Transverse colon (tissue), 4 donors: ENCODE results near the gene NABP2. TPM values are rescaled to one million over a fixed set of nuclear protein-coding genes. Genes with fewer than 3 reads are reported as not detected.

ENCODE experiments used
- DNase-seq: peaks from one replicate; pipeline ENCODE4 v3.0.0-alpha.2; 2019
- H3K27ac ChIP-seq, 4 donors: fragments of 200-600 bp; sonication (generic); 2 replicates each; pipeline ENCODE4 v1.5.1; 2016 to 2018; ENCODE audit warnings: inconsistent platforms in 4 of 4
- H3K27me3 ChIP-seq: fragments of 200-600 bp; sonication (generic); 2 replicates; pipeline ENCODE4 v1.5.1; 2017; ENCODE audit warnings: inconsistent platforms
- H3K36me3 ChIP-seq, 4 donors: fragments of 200-600 bp; sonication (generic); 2 replicates each; pipeline ENCODE4 v1.5.1; 2017 to 2019; ENCODE audit warnings: inconsistent platforms in 4 of 4
- H3K4me1 ChIP-seq, 4 donors: fragments of 200-600 bp; sonication (generic); 2 replicates each; pipeline ENCODE4 v1.5.1; 2017 to 2020; ENCODE audit warnings: inconsistent platforms in 4 of 4
- H3K4me3 ChIP-seq, 4 donors: fragments of 200-600 bp; sonication (generic); 1 replicate in 1 of 4; 2 replicates in 3 of 4; pipeline versions ENCODE4 v1.5.1 to v1.6.1; 2017 to 2019; ENCODE audit warnings: inconsistent platforms in 4 of 4
- H3K9me3 ChIP-seq, 2 donors: fragments of 200-600 bp; sonication (generic); 2 replicates each; pipeline ENCODE4 v1.5.1; 2017 to 2019; ENCODE audit warnings: inconsistent platforms in 2 of 2
- CTCF ChIP-seq, 5 experiments: fragments of 200-600 bp in 3 of 5; fragments of 450-650 bp in 2 of 5; sonication (generic) in 3 of 5; IDR thresholded peaks; 1 replicate in 2 of 5; 2 replicates in 3 of 5; pipeline ENCODE4 v1.5.1; 2016 to 2017; ENCODE audit warnings: antibody characterized with exemption in 5 of 5, inconsistent platforms in 3 of 5, mild to moderate bottlenecking in 2 of 5, moderate library complexity in 1 of 5
- EP300 ChIP-seq: sonication (generic); formaldehyde crosslinking; IDR thresholded peaks from one replicate; pipeline ENCODE4 v1.6.1; 2017; ENCODE audit warnings: antibody characterized with exemption, low read depth
- POLR2A ChIP-seq: fragments of 450-650 bp; IDR thresholded peaks from one replicate; pipeline ENCODE4 v1.6.1; 2016; ENCODE audit warnings: antibody characterized with exemption, mild to moderate bottlenecking, moderate library complexity
- POLR2AphosphoS5 ChIP-seq, 3 donors: sonication (generic); formaldehyde crosslinking; IDR thresholded peaks; one replicate each; pipeline ENCODE4 v1.6.1; 2016; ENCODE audit warnings: antibody characterized with exemption in 3 of 3
- WGBS, 2 donors: methylation state at CpG; one replicate each; pipeline ENCODE4 v1.1.5; 2018; ENCODE audit warnings: low coverage in 1 of 2; 5-methylcytosine and 5-hydroxymethylcytosine counted together
- in situ Hi-C, 4 donors: fragments of 200-750 bp; cut with MboI; loops; one replicate each; pipeline versions ENCODE4 v1.15.0 to v1.15.1; 2017; ENCODE audit warnings: low sequenced_read_pairs in 3 of 4, low pct_ligation_motif_present in 1 of 4, low pct_unique_long_range_greater_than_20kb in 1 of 4
- intact Hi-C: fragments of 100-400 bp; cut with DNase I; formaldehyde crosslinking; loops from one replicate; pipeline ENCODE4 v1.15.1; 2023; ENCODE audit warnings: low total_unique reads
- total RNA-seq, 4 donors: library from RNA; depleted of rRNA; stranded (reverse); fragments of >200 nt; gene quantifications; one replicate each; pipeline ENCODE4 v1.1.0, GENCODE V29; 2016

The NABP2 gene
- total RNA-seq, 4 donors from 2014 or later = 4.9 to 26.8 (median 15.5) TPM

- in situ Hi-C loops (no loop called here), intact Hi-C loops (no loop called here)
- 69 to 100% methylated on average over 1 of the region's 1 CpG for WGBS, 2 donors
Measured at GRCh38 chr12:56212361-56212760, 11.8 kb upstream of the NABP2 start.

GRCh38 chr12:56213878-56214277 is 10.3 kb upstream of the NABP2 start:
- H3K36me3 ChIP-seq = peaks cover 0 to 61% (median 28%) of the 10 kb centered on the region in 4 donors
- in situ Hi-C loops (no loop called here), intact Hi-C loops (no loop called here)
- no peak for DNase-seq
- TF ChIP-seq CTCF (IDR thresholded peaks at IDR 0.05) (no peak), POLR2A (no peak), POLR2AphosphoS5 (IDR thresholded peaks at IDR 0.05) (no peak), EP300 (no peak)
- H3K9me3 ChIP-seq = no peaks in the 10 kb centered on the region
- H3K27ac ChIP-seq = no peak overlapping the region
- WGBS, 2 donors = 87% methylated on average over 5 of the region's 5 CpGs; no CpG with 5 or more reads in 1 of the 2 donors
- no peak overlapping the region for H3K4me3 ChIP-seq
- no peaks in the 10 kb centered on the region for H3K27me3 ChIP-seq
- no peaks in the 10 kb centered on the region for H3K4me1 ChIP-seq

More at GRCh38 chr12:56212361-56212760, 11.8 kb upstream of the NABP2 start:
- Histone ChIP-seq H3K9me3 (no peaks in the 10 kb centered on the region), H3K36me3 (peaks cover 0 to 72% (median 35%) of the 10 kb centered on the region in 4 donors), H3K4me3 (no peak overlapping the region), H3K4me1 (no peaks in the 10 kb centered on the region), H3K27me3 (no peaks in the 10 kb centered on the region), H3K27ac (no peak overlapping the region)
- TF ChIP-seq POLR2A = no peak
- TF ChIP-seq EP300 = no peak
- no peak for TF ChIP-seq POLR2AphosphoS5 (IDR thresholded peaks at IDR 0.05)
- no peak for TF ChIP-seq CTCF (IDR thresholded peaks at IDR 0.05)
- DNase-seq = no peak

- DNase-seq = no peak
- Histone ChIP-seq H3K9me3 (no peaks in the 10 kb centered on the region), H3K36me3 (peaks cover 0 to 43% (median 15%) of the 10 kb centered on the region in 4 donors), H3K27ac (no peak overlapping the region), H3K4me3 (no peak overlapping the region), H3K27me3 (no peaks in the 10 kb centered on the region), H3K4me1 (peaks cover 10 to 18% (median 14%) of the 10 kb centered on the region in 4 donors)
- in situ Hi-C loops (no loop called here), intact Hi-C loops (no loop called here)
- WGBS, 2 donors = 88 to 100% methylated on average over 1 to 3 of the region's 3 CpGs
- no peak for TF ChIP-seq CTCF (IDR thresholded peaks at IDR 0.05)
- no peak for TF ChIP-seq POLR2AphosphoS5 (IDR thresholded peaks at IDR 0.05)
- TF ChIP-seq POLR2A = no peak
- no peak for TF ChIP-seq EP300
Measured at GRCh38 chr12:56216461-56216860, 7.7 kb upstream of the NABP2 start.

GRCh38 chr12:56219840-56220239 is 4.3 kb upstream of the NABP2 start:
- no peak for DNase-seq
- peaks cover 0 to 10% (median 2%) of the 10 kb centered on the region in 4 donors for H3K36me3 ChIP-seq
- H3K4me1 ChIP-seq = peaks cover 26 to 41% (median 35%) of the 10 kb centered on the region in 4 donors
- 86 to 92% methylated on average over 3 to 9 of the region's 9 CpGs for WGBS, 2 donors
- H3K27ac ChIP-seq = peak overlapping the region; percentile 96 to 99 (median 98)
- H3K9me3 ChIP-seq = no peaks in the 10 kb centered on the region
- intact Hi-C loops = no loop called here
- H3K27me3 ChIP-seq = no peaks in the 10 kb centered on the region
- no peak for TF ChIP-seq POLR2AphosphoS5 (IDR thresholded peaks at IDR 0.05)
- TF ChIP-seq POLR2A = no peak
- TF ChIP-seq EP300 = no peak
- TF ChIP-seq CTCF (IDR thresholded peaks at IDR 0.05) = no peak
- in situ Hi-C loops = no loop called here
- no peak overlapping the region for H3K4me3 ChIP-seq
